Astrocyte of the spinal cord (primary cell): ENCODE data around the gene WWOX.

Experiments used
- DNase-seq: peaks from one replicate; pipeline ENCODE4 v3.0.0; 2011; ENCODE audit warnings: low read depth, low spot score
- H3K4me3 ChIP-seq: 2 replicates; pipeline ENCODE4 v1.5.1; 2011; ENCODE audit warnings: low read depth, mild to moderate bottlenecking, low read length, moderate library complexity
- in situ Hi-C: cut with HindIII; loops from 2 replicates; pipeline ENCODE4 v1.10.0; 2017; ENCODE audit warnings: low sequenced_read_pairs
- TF ChIP-seq, protein P1 (sequence below): IDR thresholded peaks from 2 replicates; pipeline ENCODE4 v1.5.1; 2012; ENCODE audit warnings: low read depth, mild to moderate bottlenecking, low read length, inconsistent platforms

Gene WWOX

DNA sequence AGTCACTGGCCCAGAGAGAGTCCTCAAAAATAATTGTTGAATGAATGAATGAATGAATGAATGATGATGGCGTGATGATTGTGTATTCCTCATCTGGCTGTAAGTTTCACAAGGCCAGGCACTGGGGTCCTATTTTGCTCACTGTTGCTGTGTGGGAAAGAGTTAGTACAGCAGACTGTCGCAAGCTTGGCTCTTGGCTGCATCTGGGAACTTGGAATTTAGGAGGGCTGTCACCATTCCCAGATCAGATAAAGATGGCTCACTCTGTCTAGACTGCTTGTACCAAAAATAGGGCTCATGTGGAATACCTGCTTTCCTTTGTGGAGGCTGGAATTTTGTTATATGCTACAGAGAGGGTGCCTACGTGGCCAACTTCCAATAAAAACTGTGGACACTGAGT is 530.6 kb downstream of the WWOX start:
- in situ Hi-C loops, result no loop called here
- TF ChIP-seq, protein P1, sequence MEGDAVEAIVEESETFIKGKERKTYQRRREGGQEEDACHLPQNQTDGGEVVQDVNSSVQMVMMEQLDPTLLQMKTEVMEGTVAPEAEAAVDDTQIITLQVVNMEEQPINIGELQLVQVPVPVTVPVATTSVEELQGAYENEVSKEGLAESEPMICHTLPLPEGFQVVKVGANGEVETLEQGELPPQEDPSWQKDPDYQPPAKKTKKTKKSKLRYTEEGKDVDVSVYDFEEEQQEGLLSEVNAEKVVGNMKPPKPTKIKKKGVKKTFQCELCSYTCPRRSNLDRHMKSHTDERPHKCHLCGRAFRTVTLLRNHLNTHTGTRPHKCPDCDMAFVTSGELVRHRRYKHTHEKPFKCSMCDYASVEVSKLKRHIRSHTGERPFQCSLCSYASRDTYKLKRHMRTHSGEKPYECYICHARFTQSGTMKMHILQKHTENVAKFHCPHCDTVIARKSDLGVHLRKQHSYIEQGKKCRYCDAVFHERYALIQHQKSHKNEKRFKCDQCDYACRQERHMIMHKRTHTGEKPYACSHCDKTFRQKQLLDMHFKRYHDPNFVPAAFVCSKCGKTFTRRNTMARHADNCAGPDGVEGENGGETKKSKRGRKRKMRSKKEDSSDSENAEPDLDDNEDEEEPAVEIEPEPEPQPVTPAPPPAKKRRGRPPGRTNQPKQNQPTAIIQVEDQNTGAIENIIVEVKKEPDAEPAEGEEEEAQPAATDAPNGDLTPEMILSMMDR, result no peak
- H3K4me3 ChIP-seq, result no peak overlapping the region
- DNase-seq, result no peak

DNA sequence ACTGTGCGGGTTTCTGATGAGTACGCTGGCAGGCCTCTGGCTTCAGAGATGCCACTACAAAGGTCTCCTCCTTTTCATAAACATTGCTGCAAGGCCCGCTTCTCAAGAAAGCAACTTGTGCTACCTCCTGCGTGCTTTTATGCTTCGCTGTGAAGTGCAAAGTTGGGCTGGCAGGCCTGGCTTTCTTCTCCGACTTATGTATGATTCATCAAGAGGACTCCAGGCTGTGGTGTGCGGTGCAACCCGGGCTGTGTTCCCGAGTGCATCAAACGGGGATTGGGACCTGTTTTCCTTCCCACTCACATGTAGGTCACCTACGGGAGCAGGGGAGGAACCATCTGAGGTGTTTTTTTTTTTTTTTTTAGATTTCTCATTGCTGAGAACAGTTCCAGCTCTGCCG is 534.1 kb downstream of the WWOX start:
- in situ Hi-C loops, result no loop called here
- TF ChIP-seq, protein P1, result no peak
- DNase-seq, result no peak
- H3K4me3 ChIP-seq, result no peak overlapping the region

DNA sequence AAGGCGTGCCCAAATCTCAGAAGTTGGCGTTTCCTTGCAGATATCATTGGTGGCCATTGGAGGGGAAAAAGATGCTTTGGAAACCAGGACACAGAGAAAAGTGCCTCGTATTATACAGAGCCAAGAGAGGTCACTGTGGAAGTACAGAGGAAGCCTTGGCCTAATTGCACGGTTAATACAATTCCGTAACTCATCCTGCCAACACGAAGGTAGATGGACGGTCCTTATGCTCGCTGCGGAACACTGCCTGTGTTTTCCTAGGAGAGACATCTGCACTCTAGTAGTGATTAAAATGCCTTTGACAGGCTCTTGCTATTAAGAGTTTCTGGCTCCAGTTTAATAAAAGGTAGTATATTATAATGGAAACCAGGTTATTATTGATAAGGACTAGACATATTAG is 536.4 kb downstream of the WWOX start:
- in situ Hi-C loops, result no loop called here
- no peak for DNase-seq
- H3K4me3 ChIP-seq, result no peak overlapping the region
- TF ChIP-seq, protein P1, result no peak

DNA sequence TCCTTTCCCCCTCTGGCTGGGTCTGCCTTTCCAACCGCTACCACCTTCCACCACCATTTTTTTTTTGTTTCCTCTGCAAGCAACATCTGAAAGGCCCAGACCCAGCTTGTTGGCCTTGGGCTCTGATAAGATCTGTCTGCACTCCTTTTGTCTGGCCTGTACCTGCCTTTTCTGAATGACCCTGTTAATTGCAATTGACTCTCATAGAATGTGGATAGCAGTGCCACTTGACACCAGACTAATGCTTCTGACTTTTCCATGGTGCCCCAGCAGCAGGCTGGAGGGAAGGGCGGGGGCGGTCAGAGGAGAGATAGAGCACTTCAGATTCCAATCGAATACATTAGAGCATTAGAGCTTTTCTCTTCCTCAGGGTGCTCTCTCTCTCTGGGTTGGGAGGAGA is 538.9 kb downstream of the WWOX start:
- TF ChIP-seq, protein P1, result no peak
- in situ Hi-C loops, result no loop called here
- no peak overlapping the region for H3K4me3 ChIP-seq
- DNase-seq, result no peak

DNA sequence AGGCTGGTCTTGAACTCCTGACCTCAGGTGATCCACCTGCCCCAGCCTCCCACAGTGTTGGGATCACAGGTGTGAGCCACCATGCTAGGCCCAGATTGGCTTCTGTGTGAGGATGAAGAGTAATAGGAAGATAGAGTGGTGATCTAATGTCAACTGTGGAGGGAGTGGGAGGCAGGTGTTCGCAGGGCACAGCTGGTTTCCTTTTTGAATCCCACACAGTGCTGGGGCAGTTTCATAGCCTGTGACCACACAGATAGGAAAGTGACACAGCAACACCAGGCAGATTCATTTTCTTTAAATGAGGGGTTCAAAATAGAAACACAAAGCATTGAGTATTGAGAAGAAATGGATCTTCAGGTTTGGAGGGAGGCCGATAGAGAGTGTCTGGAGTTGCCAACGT is 540.3 kb downstream of the WWOX start:
- DNase-seq, result no peak
- TF ChIP-seq, protein P1, result no peak
- no peak overlapping the region for H3K4me3 ChIP-seq
- in situ Hi-C loops, result no loop called here

DNA sequence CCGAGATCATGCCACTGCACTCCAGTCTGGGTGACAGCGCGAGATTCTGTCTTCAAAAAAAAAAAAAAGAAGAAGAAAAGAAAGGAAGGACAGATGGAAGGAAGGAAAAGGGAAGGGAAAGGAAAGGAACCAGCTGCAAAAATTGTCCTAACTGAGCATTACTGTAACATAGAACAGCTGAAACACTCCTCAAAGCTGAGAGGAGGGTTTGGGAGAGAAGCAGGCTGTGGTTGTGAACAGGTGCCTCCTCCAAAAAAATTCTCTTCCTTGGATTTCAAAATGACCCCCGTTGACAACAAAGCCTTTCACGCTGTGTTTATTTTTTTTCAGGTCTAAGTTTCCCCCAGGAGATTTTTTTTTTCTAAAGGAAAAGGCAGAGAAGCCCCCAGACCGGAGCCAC is 541.4 kb downstream of the WWOX start:
- no peak overlapping the region for H3K4me3 ChIP-seq
- in situ Hi-C loops, result no loop called here
- no peak for DNase-seq
- TF ChIP-seq, protein P1, result no peak

DNA sequence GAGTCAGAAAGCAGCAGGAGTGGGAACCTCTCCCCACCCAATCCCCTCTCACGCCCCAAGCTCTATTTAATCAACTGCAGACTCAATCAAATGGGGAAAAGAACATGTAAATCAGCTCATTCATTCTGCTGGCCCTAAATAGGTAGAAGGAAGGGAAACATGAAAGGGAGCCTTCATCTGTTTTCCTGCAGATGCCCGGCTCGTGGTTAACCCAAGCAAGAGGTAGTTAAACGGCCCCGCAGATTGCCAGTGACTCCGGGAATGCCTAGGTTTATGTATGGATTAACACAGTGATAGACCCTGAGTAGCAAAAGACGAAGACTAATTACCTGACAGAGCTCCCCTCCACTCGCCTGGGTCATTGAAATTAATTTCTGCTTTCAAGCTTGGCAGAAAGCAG is 542.0 kb downstream of the WWOX start:
- no peak overlapping the region for H3K4me3 ChIP-seq
- TF ChIP-seq, protein P1, result no peak
- DNase-seq, result no peak
- in situ Hi-C loops, result no loop called here
